GM23248 (cell line): Measurements from ENCODE around the gene SFRP2.

Experiments
- EZH2 ChIP-seq: fragments of 200-600 bp; sonication (generic); IDR thresholded peaks from 2 replicates; pipeline ENCODE4 v1.6.1; 2018; ENCODE audit warnings: antibody characterized with exemption, mild to moderate bottlenecking; ENCODE audit not compliant: insufficient read depth, poor library complexity, severe bottlenecking
- EZH2phosphoT487 ChIP-seq: fragments of 200-600 bp; sonication (generic); IDR thresholded peaks from 2 replicates; pipeline ENCODE4 v1.6.1; 2018; ENCODE audit warnings: antibody characterized with exemption, moderate library complexity, mild to moderate bottlenecking, low read depth; ENCODE audit not compliant: insufficient read depth

DNA sequence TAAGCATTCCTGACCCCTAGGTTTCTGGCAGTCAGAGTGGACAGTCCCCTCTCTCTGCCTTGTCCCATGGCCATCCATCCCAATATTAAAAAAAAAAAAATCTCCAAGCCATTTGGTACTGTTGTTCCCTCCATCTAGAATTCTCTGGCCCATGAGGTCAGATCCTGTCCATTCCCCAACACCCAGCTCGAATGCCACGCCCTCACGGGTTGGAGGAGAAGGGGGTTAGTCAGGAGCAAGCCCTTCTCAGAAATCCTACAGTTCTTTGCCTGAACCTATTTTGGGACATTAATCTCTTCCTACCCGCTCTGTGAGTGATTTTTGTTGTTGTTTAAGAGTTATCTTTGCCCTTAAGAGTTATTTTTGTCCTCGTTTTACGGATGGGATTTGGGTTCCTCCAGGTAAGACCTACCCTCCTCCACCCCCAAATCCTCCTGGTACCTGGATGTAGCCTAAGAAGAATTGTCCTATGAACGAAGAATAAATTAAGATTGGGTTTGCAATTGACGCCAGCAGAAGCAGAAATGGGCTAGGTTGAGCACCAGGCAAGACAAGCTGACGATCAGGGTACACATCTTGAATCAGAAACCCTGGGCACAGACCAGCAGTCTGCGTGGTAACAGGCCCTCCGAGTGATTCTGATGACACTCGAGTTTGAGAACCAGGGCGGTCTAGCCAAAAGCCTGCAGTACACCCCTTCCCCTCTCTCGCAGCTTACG is 30.0 kb downstream of the SFRP2 start:
- TF ChIP-seq EZH2phosphoT487 = no peak
- TF ChIP-seq EZH2 = no peak
